Activated CD8-positive, alpha-beta T cell treated with anti-CD3 and anti-CD28 coated beads for 36 hours (primary cell): ENCODE data around the gene RBM25. TPM values are rescaled to one million over a fixed set of nuclear protein-coding genes. Genes with fewer than 3 reads are reported as not detected.

ENCODE experiments used
- ATAC-seq: fragments of 200-7000 bp; cut with Tn5 transposase; one replicate; pipeline ENCODE4 v1.10.0; 2021; ENCODE audit warnings: mild to moderate bottlenecking, moderate library complexity
- CTCF ChIA-PET: fragments of 350-600 bp; sonication (Branson Sonifier 250); formaldehyde crosslinking; loops from one replicate; lab custom pipeline; 2021; ENCODE audit warnings: antibody characterized with exemption; lab: Charles Lee
- POLR2A ChIA-PET: fragments of 350-600 bp; sonication (Branson Sonifier 250); formaldehyde crosslinking; loops from one replicate; lab custom pipeline; 2021; ENCODE audit warnings: antibody characterized with exemption; lab: Charles Lee
- DNase-seq: peaks from one replicate; pipeline ENCODE4 v3.0.0-alpha.2; 2020
- H3K27ac Mint-ChIP-seq: one replicate; pipeline ENCODE4 v1.8.0; 2021; ENCODE audit warnings: mild to moderate bottlenecking, mixed read lengths
- H3K27me3 Mint-ChIP-seq: one replicate; pipeline ENCODE4 v1.8.0; 2021; ENCODE audit warnings: mixed read lengths
- H3K36me3 Mint-ChIP-seq: one replicate; pipeline ENCODE4 v1.8.0; 2021; ENCODE audit warnings: low read depth, mixed read lengths
- H3K4me1 Mint-ChIP-seq: one replicate; pipeline ENCODE4 v1.8.0; 2021; ENCODE audit warnings: low read depth, mixed read lengths
- H3K4me3 Mint-ChIP-seq: one replicate; pipeline ENCODE4 v1.8.0; 2021; ENCODE audit warnings: mild to moderate bottlenecking, moderate library complexity, mixed read lengths
- H3K9me3 Mint-ChIP-seq: one replicate; pipeline ENCODE4 v1.8.0; 2021; ENCODE audit warnings: mixed read lengths
- intact Hi-C: fragments of 100-400 bp; cut with micrococcal nuclease; formaldehyde crosslinking; loops from one replicate; pipeline ENCODE4 v1.10.0; 2022
- total RNA-seq, 2 experiments: library from RNA; stranded (reverse); gene quantifications; one replicate each; pipeline ENCODE4 v1.2.3, GENCODE V29; 2021
- TF ChIP-seq, protein P1 (sequence below): fragments of 200-600 bp; IDR thresholded peaks from one replicate; pipeline ENCODE4 v1.8.0; 2022; ENCODE audit warnings: antibody characterized with exemption, mild to moderate bottlenecking

Gene RBM25
- total RNA-seq, 2 experiments from 2014 or later, result 101 to 104 TPM

DNA sequence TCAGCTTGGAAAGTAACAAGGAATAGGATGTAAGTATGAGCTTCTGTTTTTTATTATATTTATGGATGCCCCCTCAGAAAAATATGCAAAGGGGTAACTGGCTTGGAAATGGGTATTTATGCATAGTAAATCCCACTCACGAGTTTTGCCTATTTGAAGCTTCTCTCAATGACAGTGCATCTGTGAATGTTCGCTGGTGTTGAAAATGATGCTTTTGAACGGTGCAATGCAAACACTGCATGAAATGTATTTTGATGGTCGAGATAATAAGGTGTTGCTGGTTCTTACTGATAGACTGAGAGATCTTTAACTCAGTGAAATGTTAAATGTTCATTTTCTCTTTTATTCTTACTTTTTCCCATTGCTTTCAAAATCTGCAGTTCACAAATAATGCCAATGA, 42.0 kb downstream of the RBM25 start:
- Mint-ChIP-seq H3K36me3 (peaks cover 47% of the 10 kb centered on the region), H3K27ac (no peak overlapping the region), H3K4me1 (no peaks in the 10 kb centered on the region), H3K9me3 (no peaks in the 10 kb centered on the region), H3K27me3 (no peaks in the 10 kb centered on the region), H3K4me3 (no peak overlapping the region)
- CTCF ChIA-PET, result interaction anchor here (1.3 kb wide), 1 partner anchor 42 kb away, joined by 5 read pairs; the partner anchor contains the start of gene RBM25
- TF ChIP-seq, protein P1, sequence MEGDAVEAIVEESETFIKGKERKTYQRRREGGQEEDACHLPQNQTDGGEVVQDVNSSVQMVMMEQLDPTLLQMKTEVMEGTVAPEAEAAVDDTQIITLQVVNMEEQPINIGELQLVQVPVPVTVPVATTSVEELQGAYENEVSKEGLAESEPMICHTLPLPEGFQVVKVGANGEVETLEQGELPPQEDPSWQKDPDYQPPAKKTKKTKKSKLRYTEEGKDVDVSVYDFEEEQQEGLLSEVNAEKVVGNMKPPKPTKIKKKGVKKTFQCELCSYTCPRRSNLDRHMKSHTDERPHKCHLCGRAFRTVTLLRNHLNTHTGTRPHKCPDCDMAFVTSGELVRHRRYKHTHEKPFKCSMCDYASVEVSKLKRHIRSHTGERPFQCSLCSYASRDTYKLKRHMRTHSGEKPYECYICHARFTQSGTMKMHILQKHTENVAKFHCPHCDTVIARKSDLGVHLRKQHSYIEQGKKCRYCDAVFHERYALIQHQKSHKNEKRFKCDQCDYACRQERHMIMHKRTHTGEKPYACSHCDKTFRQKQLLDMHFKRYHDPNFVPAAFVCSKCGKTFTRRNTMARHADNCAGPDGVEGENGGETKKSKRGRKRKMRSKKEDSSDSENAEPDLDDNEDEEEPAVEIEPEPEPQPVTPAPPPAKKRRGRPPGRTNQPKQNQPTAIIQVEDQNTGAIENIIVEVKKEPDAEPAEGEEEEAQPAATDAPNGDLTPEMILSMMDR, result no peak
- intact Hi-C loops, result no loop called here
- POLR2A ChIA-PET, result interaction anchor here (1.5 kb wide), 1 partner anchor 10 kb away, joined by 5 read pairs; no protein-coding TSS in a partner anchor
- ATAC-seq (no peak), DNase-seq (no peak)

DNA sequence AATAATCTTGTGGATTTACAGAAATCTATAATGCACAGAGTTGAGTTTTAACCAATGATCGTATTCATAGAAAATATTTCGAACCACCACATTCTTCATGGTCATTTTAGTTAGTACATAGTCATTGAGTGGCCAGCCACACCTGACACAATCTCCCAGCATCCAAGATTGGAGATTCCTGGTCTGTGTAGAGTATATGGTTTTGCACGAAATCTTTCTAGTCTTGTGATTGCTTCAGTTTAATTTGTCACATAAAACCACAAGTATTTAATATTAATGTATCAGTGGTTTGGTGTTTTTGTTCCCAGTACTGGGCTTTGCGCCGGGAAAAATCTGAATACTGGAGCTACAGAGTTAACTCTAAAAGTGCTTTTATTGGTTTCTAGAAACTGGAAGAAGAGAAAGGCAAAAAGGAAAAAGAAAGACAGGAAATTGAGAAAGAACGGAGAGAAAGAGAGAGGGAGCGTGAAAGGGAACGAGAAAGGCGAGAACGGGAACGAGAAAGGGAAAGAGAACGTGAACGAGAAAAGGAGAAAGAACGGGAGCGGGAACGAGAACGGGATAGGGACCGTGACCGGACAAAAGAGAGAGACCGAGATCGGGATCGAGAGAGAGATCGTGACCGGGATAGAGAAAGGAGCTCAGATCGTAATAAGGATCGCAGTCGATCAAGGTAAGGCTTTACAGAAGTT, 44.6 kb downstream of the RBM25 start:
- Mint-ChIP-seq H3K4me3 (no peak overlapping the region), H3K9me3 (no peaks in the 10 kb centered on the region), H3K27ac (peak overlapping the region; percentile 23), H3K27me3 (no peaks in the 10 kb centered on the region), H3K4me1 (no peaks in the 10 kb centered on the region), H3K36me3 (peaks cover 53% of the 10 kb centered on the region)
- TF ChIP-seq, protein P1, result no peak
- ATAC-seq (no peak), DNase-seq (no peak)
- ChIA-PET CTCF (interaction anchor here (1.0 to 1.1 kb wide), 2 partner anchors 10 to 13 kb away, joined by 3 to 4 read pairs; no protein-coding TSS in a partner anchor), POLR2A (interaction anchor here (0.8 to 1.4 kb wide), 2 partner anchors 11 to 25 kb away, joined by 4 to 5 read pairs; no protein-coding TSS in a partner anchor)
- intact Hi-C loops, result no loop called here

DNA sequence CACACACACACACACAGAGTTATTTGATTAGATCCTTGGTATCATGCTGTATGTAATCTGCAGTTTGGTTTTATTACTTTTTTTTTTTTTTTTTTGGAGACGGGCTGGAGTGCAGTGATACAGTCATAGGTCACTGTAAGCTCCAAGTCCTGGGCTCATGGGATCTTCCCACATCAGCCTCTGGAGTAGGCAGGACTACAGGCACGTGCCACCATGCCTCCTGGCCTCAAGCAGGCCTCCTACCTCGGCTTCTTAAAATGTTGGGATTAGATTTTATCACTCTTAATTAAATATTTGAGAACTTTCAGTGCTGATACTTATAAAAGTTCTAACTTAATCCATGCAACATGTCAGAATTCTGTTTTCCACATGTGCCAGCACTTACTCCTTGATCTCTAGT, 46.7 kb downstream of the RBM25 start:
- peaks cover 54% of the 10 kb centered on the region for H3K36me3 Mint-ChIP-seq
- POLR2A ChIA-PET, result interaction anchor here (0.8 to 2.0 kb wide), 2 partner anchors 37 to 45 kb away, joined by 3 to 12 read pairs; no protein-coding TSS in a partner anchor
- CTCF ChIA-PET, result interaction anchor here (1.0 kb wide), 1 partner anchor 19 kb away, joined by 3 read pairs; no protein-coding TSS in a partner anchor
- H3K27ac Mint-ChIP-seq, result no peak overlapping the region
- no peaks in the 10 kb centered on the region for H3K27me3 Mint-ChIP-seq
- ATAC-seq (no peak), DNase-seq (no peak)
- intact Hi-C loops, result no loop called here
- H3K4me3 Mint-ChIP-seq, result no peak overlapping the region
- no peaks in the 10 kb centered on the region for H3K4me1 Mint-ChIP-seq
- TF ChIP-seq, protein P1, result no peak
- H3K9me3 Mint-ChIP-seq, result no peaks in the 10 kb centered on the region

DNA sequence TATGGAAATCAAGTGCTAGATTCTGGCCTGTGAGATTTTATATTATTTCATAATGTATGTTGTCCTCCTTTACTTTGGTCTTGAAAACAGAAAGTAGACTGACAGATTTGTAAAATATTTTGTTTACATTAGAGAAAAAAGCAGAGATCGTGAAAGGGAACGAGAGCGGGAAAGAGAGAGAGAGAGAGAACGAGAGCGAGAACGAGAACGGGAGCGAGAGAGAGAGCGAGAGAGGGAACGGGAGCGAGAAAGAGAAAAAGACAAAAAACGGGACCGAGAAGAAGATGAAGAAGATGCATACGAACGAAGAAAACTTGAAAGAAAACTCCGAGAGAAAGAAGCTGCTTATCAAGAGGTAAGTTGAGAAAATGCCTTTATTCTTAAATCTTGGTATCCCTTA, 47.4 kb downstream of the RBM25 start:
- intact Hi-C loops, result no loop called here
- Mint-ChIP-seq H3K9me3 (no peaks in the 10 kb centered on the region), H3K27ac (no peak overlapping the region), H3K4me3 (no peak overlapping the region), H3K4me1 (no peaks in the 10 kb centered on the region), H3K36me3 (peaks cover 55% of the 10 kb centered on the region), H3K27me3 (no peaks in the 10 kb centered on the region)
- ChIA-PET CTCF (interaction anchor here (0.7 to 1.8 kb wide), 2 partner anchors 9 to 32 kb away, joined by 3 read pairs; no protein-coding TSS in a partner anchor), POLR2A (no interaction called here)
- DNase-seq (no peak), ATAC-seq (no peak)
- TF ChIP-seq, protein P1, result no peak
